22Rv1 (cell line): ENCODE data around the gene RAD51B.

Source experiments
- H3K27ac ChIP-seq: fragments of 450-650 bp; 2 replicates; pipeline ENCODE4 v1.5.1; 2017
- CTCF ChIP-seq: fragments of 450-650 bp; IDR thresholded peaks from 2 replicates; pipeline ENCODE4 v1.5.1; 2017; ENCODE audit warnings: mild to moderate bottlenecking
- ZFX ChIP-seq: fragments of 450-650 bp; IDR thresholded peaks from 2 replicates; pipeline ENCODE4 v1.6.1; 2017; ENCODE audit warnings: antibody characterized with exemption, borderline replicate concordance

The RAD51B gene

GRCh38 chr14:68610251-68610793 lies 790.7 kb downstream of the RAD51B start:
- H3K27ac ChIP-seq = no peak overlapping the region
- TF ChIP-seq CTCF = no peak
- TF ChIP-seq ZFX = no peak

- no peak overlapping the region for H3K27ac ChIP-seq
- no peak for TF ChIP-seq ZFX
- TF ChIP-seq CTCF = no peak
Observed at GRCh38 chr14:68611599-68611998, 792.0 kb downstream of the RAD51B start.

- TF ChIP-seq CTCF (no peak), ZFX (no peak)
- H3K27ac ChIP-seq = no peak overlapping the region
Observed at GRCh38 chr14:68612049-68612448, 792.5 kb downstream of the RAD51B start.

DNA sequence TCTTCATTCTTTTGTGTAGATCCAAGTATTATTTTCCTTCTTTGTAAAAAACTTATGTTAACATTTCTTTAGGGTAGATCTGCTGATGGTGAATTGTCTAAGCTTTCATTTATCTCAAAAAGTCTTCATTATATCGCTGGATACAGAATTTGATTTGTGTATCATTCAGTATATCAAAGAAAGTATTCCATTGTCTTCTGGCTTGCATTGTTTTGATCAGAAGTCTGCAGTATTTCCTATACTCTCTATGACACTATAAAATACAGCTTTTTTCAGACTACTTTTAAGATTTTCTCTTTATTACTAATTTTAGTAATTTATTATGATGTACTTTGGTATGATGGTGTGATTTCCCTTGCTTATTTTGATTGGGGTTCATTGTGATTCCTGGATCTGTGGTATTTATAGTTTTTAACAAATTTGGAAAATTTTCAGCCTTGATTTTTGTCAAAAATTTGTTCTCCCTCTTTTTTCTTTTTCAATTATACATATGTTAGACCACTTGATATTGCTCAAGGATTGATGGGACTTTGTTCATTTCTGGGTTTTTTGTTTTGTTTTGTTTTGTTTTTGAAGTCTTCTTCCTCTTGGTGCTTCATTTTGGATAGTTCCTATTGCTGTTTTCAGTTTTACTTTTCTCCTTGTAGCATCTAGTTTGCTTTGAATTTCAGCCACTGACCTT lies 796.8 kb downstream of the RAD51B start:
- TF ChIP-seq CTCF = no peak
- no peak for TF ChIP-seq ZFX
- no peak overlapping the region for H3K27ac ChIP-seq

GRCh38 chr14:68619790-68620574 lies 800.4 kb downstream of the RAD51B start:
- no peak for TF ChIP-seq CTCF
- TF ChIP-seq ZFX = no peak
- H3K27ac ChIP-seq = no peak overlapping the region

DNA sequence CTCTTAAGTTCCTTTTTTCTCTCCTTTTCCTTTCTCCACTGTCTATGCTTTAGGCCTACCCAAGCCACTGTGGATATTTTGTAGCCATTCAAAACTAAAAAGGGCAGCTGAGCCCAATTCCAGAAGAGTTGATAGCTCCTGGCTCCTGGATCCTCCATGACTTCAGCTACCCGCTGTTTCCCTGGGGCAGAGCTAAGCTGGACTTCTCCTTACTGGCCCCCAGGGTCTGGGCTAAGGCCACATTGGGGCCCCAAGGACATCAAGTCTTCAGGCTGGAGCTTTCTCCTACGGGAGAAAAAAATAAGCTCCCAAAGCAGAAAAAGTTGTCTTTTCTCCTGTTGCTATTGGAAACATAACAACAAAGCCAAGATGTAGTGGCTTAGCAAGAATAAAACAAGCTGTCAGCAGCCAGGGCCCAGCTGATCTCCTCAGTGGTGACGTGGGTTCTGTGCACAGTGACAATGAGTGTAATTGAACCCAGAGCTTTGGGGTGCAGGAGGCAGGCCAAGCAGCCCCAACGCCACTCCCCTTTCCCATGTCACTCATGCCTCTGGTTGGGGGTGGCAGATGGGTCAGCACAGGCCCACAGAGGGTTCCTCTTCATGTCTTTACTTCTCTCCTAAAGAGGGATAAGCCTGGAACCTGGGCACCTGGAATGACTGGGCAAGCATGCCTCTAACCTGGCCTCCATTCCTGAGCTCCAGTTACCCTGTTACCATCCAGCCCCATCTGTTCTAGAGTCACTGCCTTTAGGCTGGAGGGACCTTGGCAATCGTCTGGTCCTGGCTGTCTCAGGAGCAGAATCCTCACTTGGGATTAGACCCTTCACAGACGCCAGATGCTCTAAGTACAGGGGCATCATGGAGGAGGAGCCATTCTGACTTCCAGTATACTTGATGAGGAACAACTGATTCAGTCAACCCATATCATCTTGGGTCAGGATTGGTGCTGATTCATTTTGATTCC lies 802.1 kb downstream of the RAD51B start:
- TF ChIP-seq CTCF (no peak), ZFX (no peak)
- H3K27ac ChIP-seq = no peak overlapping the region
